ENCODE results near the gene KCNK16. TPM values are rescaled to one million over a fixed set of nuclear protein-coding genes. Genes with fewer than 3 reads are reported as not detected.

KCNK16 gene
- total RNA-seq, 4 donors from 2014 or later: not detected

- Histone ChIP-seq H3K27ac (no peak overlapping the region), H3K27me3 (no peaks in the 10 kb centered on the region), H3K9me3 (no peaks in the 10 kb centered on the region), H3K36me3 (no peaks in the 10 kb centered on the region), H3K4me1 (no peaks in the 10 kb centered on the region), H3K4me3 (no peak overlapping the region)
- no peak for DNase-seq
- no peak for TF ChIP-seq POLR2A (IDR thresholded peaks at IDR 0.05)
- no peak for TF ChIP-seq CTCF (IDR thresholded peaks at IDR 0.05)
Measured at GRCh38 chr6:39347206-39347605, 24.7 kb upstream of the KCNK16 start.

GRCh38 chr6:39344821-39345280 lies 22.3 kb upstream of the KCNK16 start:
- TF ChIP-seq POLR2A (IDR thresholded peaks at IDR 0.05) (no peak), CTCF (IDR thresholded peaks at IDR 0.05) (no peak)
- Histone ChIP-seq H3K9me3 (no peaks in the 10 kb centered on the region), H3K27me3 (no peaks in the 10 kb centered on the region), H3K4me1 (no peaks in the 10 kb centered on the region), H3K4me3 (no peak overlapping the region), H3K27ac (no peak overlapping the region), H3K36me3 (no peaks in the 10 kb centered on the region)
- no peak for DNase-seq

DNA sequence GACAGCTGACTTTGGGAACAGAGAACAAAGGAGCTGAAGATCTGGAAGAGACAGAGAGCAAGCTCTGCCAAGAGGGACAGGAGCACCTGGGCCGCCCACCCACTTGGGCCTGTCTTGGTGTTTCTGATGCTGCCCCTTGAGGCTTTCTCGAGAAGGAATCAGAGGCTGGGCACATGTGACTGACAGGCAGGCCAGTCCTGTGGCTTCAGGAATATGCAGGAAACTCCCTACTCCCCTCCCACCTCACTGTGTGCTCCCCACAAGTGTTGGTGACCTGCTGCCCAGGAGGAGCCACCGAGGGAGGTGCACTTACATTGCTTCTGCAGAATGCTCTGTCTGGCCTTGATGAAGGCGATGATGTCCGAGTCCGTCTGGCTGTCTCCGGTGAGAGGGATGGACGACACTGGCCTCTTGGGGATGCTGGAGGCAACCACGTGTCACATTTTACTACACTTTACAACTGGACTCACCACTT lies 20.9 kb upstream of the KCNK16 start:
- Histone ChIP-seq H3K36me3 (no peaks in the 10 kb centered on the region), H3K27ac (peak overlapping the region in 3 of 4 donors; percentile 48 to 59 (median 49)), H3K4me3 (no peak overlapping the region), H3K9me3 (no peaks in the 10 kb centered on the region), H3K4me1 (no peaks in the 10 kb centered on the region), H3K27me3 (no peaks in the 10 kb centered on the region)
- TF ChIP-seq CTCF (IDR thresholded peaks at IDR 0.05): no peak
- no peak for DNase-seq

- Histone ChIP-seq H3K4me3 (no peak overlapping the region), H3K36me3 (no peaks in the 10 kb centered on the region), H3K27me3 (no peaks in the 10 kb centered on the region), H3K27ac (peak overlapping the region in 3 of 4 donors; percentile 48 to 59 (median 49)), H3K9me3 (no peaks in the 10 kb centered on the region), H3K4me1 (no peaks in the 10 kb centered on the region)
- DNase-seq: peak in 2 of 3 donors; percentile 28 to 58
- TF ChIP-seq CTCF (IDR thresholded peaks at IDR 0.05) (no peak), POLR2A (IDR thresholded peaks at IDR 0.05) (no peak)
Measured at GRCh38 chr6:39342692-39343395, 20.3 kb upstream of the KCNK16 start.

DNA sequence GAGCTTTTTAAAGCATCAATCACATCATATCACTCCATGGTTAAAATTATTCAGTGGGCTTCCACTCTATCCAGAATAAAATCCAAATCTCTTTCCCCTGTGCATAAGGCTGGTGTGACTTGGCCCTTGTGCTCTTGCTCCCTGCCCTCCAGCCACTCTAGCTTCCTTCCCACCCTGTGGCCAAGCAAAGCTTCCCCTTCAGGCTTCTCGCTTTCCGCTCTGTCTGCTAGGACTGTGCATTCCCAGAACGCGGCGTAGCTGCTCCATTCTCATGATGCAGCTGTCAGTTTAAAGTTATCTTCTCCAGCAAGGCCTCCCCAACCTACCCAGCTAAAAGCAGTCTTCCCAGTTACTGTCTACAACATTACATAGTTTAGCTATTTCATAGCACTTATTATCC lies 19.4 kb upstream of the KCNK16 start:
- no peaks in the 10 kb centered on the region for H3K36me3 ChIP-seq
- H3K4me1 ChIP-seq: no peaks in the 10 kb centered on the region
- no peak for DNase-seq
- no peaks in the 10 kb centered on the region for H3K27me3 ChIP-seq
- no peak overlapping the region for H3K4me3 ChIP-seq
- no peaks in the 10 kb centered on the region for H3K9me3 ChIP-seq
- H3K27ac ChIP-seq: peak overlapping the region in 1 of 4 donors; percentile 48
- TF ChIP-seq POLR2A (IDR thresholded peaks at IDR 0.05): no peak
- TF ChIP-seq CTCF (IDR thresholded peaks at IDR 0.05): no peak
